HG03025 (cell line): ENCODE results near the gene GTF3A.
A peak's percentile ranks its signal among the peaks of the same experiment; 100 is the strongest.
"Not testable (repeated sequence)": the region's sequence is repeated elsewhere in the genome, so short reads cannot be mapped to it uniquely, and the experiment has no call there.

Experiments
- ATAC-seq: cut with Tn5 transposase; IDR thresholded peaks from one replicate; pipeline ENCODE4 v1.9.1; 2021; ENCODE audit warnings: mild to moderate bottlenecking, moderate library complexity; ENCODE audit not compliant: unreplicated experiment, low FRiP score

Gene GTF3A

GRCh38 chr13:27424246-27425157 is at the start of gene GTF3A:
GTF3A (plus strand) TSS chr13:27424619.
- peak; percentile 47 for ATAC-seq

GRCh38 chr13:27374650-27375049 is 49.8 kb upstream of the GTF3A start:
- ATAC-seq, result no peak

DNA sequence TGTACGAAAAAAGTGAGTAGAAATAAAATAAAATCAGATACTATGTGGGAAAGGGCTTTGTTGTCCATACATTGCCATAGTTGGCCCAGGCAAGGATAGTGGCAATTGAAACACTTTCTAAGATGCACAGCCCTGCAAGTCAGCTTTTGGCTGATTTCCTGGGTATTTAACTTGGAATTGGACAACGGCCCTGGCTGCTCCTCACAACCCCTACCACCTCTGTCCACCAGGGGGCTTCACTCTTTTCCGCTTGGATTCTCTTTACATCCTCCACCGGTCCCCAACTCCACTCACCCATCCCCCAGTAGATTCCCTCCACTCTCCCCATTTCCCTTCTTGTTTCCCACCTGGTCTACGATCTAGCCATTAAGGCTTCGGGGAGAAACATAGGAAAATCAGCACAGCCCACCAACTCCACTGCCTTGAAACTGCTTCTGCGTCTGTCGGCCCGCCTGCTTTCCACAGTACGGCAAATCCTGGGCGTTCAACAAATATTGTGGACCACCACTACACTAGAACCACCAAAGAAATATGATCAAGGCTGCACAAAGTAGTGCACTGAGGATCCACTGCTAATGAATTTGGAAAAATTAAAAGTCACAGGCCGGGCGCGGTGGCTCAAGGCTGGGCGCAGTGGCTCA is 48.6 kb upstream of the GTF3A start:
- ATAC-seq, result no peak

DNA sequence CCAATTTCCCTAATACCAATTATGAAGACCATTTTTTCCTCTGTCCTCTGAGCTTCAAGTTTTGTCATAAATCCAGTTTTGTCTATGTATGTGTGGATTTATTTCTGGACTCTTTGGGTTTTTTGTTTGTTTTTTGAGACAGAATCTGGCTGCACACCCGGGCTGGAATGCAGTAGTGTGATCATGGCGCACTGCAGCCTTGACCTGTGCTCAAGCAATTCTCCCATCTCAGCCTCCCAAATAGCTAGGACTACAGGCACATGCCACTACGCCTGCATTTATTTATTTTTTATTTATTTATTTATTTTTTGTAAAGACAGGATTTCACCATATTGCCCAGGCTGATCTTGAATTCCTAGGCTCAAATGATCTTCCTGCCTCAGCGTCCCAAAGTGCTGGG is 45.3 kb upstream of the GTF3A start:
- ATAC-seq, result no peak

GRCh38 chr13:27379694-27380641 is 44.5 kb upstream of the GTF3A start:
- ATAC-seq, result no peak

- ATAC-seq, result no peak
Measured at GRCh38 chr13:27381601-27382000, 42.8 kb upstream of the GTF3A start.

- no peak for ATAC-seq
Measured at GRCh38 chr13:27383104-27383921, 41.1 kb upstream of the GTF3A start.

DNA sequence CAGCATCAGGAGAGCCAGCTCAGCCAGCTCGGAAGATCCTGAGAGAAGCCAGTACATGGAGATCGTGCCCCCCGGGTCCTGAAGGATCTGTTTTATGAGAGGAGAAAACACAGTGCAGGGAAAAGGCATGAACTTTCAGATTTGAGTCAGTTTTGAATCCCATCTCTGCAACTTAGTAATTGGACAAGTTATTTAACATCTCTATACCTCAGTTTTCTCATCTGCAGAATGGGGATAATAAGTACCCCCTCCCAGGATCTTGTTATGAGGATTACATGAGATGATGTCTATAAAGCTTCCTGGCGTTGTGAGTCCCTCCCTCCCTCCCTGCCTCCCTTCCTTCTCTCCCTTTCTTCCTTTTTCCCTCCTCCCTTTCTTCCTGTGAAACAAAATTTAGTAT is 40.1 kb upstream of the GTF3A start:
- no peak for ATAC-seq

GRCh38 chr13:27388241-27388640 is 36.2 kb upstream of the GTF3A start:
- ATAC-seq, result no peak

DNA sequence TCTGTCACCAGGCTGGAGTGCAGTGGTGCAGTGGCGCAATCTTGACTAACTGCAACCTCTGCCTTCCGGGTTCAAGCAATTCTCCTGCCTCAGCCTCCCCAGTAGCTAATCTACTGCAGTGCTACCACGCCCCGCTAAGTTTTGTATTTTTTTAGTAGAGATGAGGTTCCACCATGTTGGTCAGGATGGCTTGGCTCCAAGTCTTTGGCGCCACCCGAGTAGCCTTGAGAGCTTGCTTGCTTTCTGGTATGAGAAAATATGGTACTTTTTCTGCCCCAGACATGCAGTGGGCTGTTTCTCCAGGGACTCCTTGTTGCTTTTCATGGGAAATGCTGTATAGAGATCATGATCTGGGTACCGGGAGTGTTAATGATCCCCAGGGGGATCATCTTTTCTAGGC is 34.5 kb upstream of the GTF3A start:
- no peak for ATAC-seq

DNA sequence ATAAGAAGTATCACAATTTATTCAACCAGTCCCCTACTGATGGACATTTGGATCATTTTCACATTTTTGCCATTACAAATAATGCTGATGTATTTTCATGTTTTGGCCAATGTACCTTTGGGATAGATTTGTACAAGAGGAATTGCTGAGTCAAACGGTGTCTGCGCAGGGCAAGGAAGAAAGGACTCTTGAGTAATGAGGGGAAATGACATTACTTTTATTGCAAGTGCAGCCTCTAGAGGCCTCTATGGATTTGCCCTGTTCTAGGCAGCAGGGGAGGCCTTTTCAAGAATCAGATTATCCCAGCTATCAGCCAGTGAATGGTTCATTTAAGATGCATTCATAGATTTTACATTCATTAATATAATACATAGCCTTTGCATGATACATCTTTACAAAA is 32.9 kb upstream of the GTF3A start:
- no peak for ATAC-seq

DNA sequence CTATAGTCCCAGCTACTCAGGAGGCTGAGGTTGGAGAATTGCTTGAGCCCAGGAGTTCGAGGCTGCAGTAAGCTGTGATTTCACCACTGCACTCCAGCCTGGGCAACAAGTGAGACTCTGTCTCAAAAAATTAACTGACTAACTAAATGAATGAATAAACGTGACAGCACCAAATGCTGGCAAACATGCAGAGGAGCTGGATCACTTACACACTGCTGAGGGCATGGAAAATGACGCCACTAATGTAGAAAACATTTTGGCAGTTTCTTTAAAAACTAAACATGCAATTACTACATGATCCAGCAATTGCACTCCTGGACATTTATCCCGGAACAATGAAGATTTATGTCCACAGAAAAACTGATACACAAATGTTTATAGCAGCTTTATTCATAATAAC is 31.3 kb upstream of the GTF3A start:
- ATAC-seq, result no peak

- no peak for ATAC-seq
Measured at GRCh38 chr13:27395007-27395510, 29.4 kb upstream of the GTF3A start.

DNA sequence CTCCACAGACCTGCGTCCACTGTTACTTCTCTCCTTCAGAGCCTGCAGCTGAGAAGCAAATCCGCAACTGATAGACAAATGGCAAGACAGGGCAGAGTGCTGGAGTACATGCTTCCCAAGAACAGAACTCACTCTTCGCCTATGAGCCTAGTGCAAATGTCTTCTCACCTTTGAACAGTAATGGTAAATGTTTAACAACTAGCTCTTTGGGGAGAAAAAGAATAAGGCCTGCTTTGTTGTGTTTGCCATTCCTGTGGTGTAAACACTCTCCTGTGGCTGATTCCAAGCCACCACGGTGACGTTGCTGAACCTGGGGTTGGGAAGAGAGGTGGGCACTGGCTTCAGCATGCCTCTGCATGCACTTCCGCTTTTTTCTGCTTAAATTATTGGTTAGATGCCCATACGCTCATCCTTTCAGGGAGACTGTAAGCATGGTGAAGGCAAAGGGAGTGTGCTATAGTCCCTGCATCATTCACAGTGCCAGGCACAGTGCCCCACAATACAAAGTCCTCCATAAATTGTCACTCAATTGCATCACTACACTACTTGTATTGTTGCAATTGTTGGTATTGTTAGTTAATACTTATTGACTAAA is 28.1 kb upstream of the GTF3A start:
- ATAC-seq, result no peak

GRCh38 chr13:27398360-27398759 is 26.1 kb upstream of the GTF3A start:
- no peak for ATAC-seq

- not testable (repeated sequence) for ATAC-seq
Measured at GRCh38 chr13:27400405-27400804, 24.0 kb upstream of the GTF3A start.

DNA sequence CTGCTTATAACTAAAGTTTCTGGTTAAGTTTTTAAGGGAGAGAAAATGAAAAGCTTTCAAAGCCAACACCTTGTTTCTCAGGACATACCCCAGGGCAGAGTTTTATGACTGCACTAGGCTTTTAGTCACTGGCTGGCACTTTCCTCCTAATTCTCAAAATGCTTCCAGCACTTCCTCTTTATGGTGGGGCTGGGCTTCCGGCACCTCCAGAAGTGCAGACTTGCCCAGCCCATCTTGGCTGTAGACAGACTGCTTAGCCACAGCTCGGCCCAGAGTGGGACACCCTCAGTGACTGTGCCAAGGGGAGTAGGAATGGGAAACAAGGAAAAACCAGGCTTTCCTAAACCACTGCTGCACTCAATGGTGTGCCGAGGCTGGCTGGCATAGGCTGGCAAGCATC is 23.2 kb upstream of the GTF3A start:
- no peak for ATAC-seq

- ATAC-seq, result no peak
Measured at GRCh38 chr13:27403203-27403678, 21.2 kb upstream of the GTF3A start.

DNA sequence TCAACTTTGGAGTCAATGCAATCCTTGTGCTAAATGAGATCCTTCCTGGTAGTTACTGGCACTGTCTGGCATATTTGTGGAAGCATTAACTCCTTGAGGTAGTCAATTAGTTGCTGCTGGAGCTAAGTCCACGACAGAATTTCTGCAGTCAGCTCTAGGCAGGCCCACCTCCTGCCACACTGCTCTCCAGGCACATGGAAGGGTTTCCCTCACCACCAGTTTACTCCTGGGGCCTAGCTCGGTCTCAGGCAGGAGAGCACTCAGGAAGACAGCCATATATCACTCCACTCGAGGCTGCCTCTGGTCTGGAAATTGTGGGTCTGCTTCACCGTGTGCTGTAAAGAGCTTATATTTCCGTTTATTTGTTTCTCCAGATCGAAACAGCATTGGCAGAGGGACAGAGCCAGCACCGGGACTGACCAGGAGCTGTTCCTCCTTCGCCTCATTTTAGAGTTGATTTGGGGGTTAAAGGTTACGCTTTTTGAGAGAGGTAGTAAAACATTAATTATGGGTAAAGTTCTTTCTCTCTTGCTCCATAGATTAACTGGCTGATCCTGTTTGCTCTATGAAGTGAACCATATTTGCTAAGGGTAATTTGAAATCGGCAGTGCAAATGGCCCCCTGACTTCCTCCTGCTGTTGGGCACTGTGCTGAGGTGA is 20.6 kb upstream of the GTF3A start:
- no peak for ATAC-seq
